BLaER1 treated with 17β-estradiol and CSF1 and Interleukin-3, amounts not matched to agents 10 nM and 100 nM (cell line): ENCODE data around the gene NADK2.

Source experiments
- H3K27ac ChIP-seq, 11 experiments: shearing (Covaris generic); formaldehyde crosslinking; 2 replicates each; pipeline ENCODE4 v1.8.1; 2022
- H3K27me3 ChIP-seq, 11 experiments: shearing (Covaris generic); formaldehyde crosslinking; 2 replicates each; pipeline ENCODE4 v1.8.1; 2022
- H3K36me3 ChIP-seq, 11 experiments: shearing (Covaris generic); formaldehyde crosslinking; 2 replicates each; pipeline ENCODE4 v1.8.1; 2022
- H3K4me1 ChIP-seq, 10 experiments: shearing (Covaris generic); formaldehyde crosslinking; 2 replicates each; pipeline ENCODE4 v1.8.1; 2022
- H3K4me2 ChIP-seq, 11 experiments: shearing (Covaris generic); formaldehyde crosslinking; 2 replicates each; pipeline ENCODE4 v1.8.1; 2022
- H3K4me3 ChIP-seq, 10 experiments: shearing (Covaris generic); formaldehyde crosslinking; 2 replicates each; pipeline ENCODE4 v1.8.1; 2022
- H3K9ac ChIP-seq, 11 experiments: shearing (Covaris generic); formaldehyde crosslinking; 2 replicates each; pipeline ENCODE4 v1.8.1; 2022
- H3K9me3 ChIP-seq, 11 experiments: shearing (Covaris generic); formaldehyde crosslinking; replicated peaks in 1 of 11; 2 replicates each; pipeline ENCODE4 v1.8.1; 2022
- H4K20me1 ChIP-seq, 11 experiments: shearing (Covaris generic); formaldehyde crosslinking; 2 replicates each; pipeline ENCODE4 v1.8.1; 2022
- Cebpa-rat ChIP-seq, 11 experiments: shearing (Covaris generic); IDR thresholded peaks; 2 replicates each; pipeline ENCODE4 v1.8.1; 2022

NADK2 gene

GRCh38 chr5:36147681-36148080, 94.0 kb downstream of the NADK2 start:
- Histone ChIP-seq H3K9ac (no peak overlapping the region), H3K27ac (no peak overlapping the region), H3K4me1 (peaks cover 13 to 20% (median 17%) of the 10 kb centered on the region in 10 experiments), H3K4me3 (no peak overlapping the region), H3K36me3 (peaks cover 3 to 6% (median 5%) of the 10 kb centered on the region in 11 experiments; a peak in 16 of 22 replicates), H3K9me3 (peaks cover 0 to 5% (median 0%) of the 10 kb centered on the region in 11 experiments; a peak in 1 of 22 replicates), H4K20me1 (peaks cover 0 to 5% (median 0%) of the 10 kb centered on the region in 11 experiments; a peak in 2 of 22 replicates), H3K4me2 (no peak overlapping the region), H3K27me3 (no peaks in the 10 kb centered on the region)
- no peak for TF ChIP-seq Cebpa-rat (IDR thresholded peaks at IDR 0.05)

GRCh38 chr5:36146390-36146789, 95.3 kb downstream of the NADK2 start:
- no peak overlapping the region for H3K4me2 ChIP-seq
- peaks cover 0 to 9% (median 0%) of the 10 kb centered on the region in 11 experiments; a peak in 3 of 22 replicates for H3K9me3 ChIP-seq
- no peak overlapping the region for H3K4me3 ChIP-seq
- H3K4me1 ChIP-seq = peaks cover 13 to 20% (median 17%) of the 10 kb centered on the region in 10 experiments
- H4K20me1 ChIP-seq = peaks cover 0 to 5% (median 0%) of the 10 kb centered on the region in 11 experiments; a peak in 2 of 22 replicates
- no peak overlapping the region for H3K27ac ChIP-seq
- peaks cover 5 to 19% (median 18%) of the 10 kb centered on the region in 11 experiments; a peak in 18 of 22 replicates for H3K36me3 ChIP-seq
- H3K9ac ChIP-seq = no peak overlapping the region
- no peaks in the 10 kb centered on the region for H3K27me3 ChIP-seq
- TF ChIP-seq Cebpa-rat (IDR thresholded peaks at IDR 0.05) = no peak

- Histone ChIP-seq H3K27me3 (no peaks in the 10 kb centered on the region), H3K27ac (no peak overlapping the region)
Measured at GRCh38 chr5:36145311-36145710, 96.4 kb downstream of the NADK2 start.

More at GRCh38 chr5:36145311-36145710, 96.4 kb downstream of the NADK2 start:
- Histone ChIP-seq H3K9ac (no peak overlapping the region), H3K4me3 (no peak overlapping the region), H4K20me1 (peaks cover 0 to 5% (median 0%) of the 10 kb centered on the region in 11 experiments; a peak in 2 of 22 replicates), H3K4me1 (peaks cover 6 to 14% (median 11%) of the 10 kb centered on the region in 10 experiments), H3K36me3 (peaks cover 15 to 30% (median 27%) of the 10 kb centered on the region in 11 experiments), H3K9me3 (peaks cover 7 to 17% (median 9%) of the 10 kb centered on the region in 11 experiments), H3K4me2 (no peak overlapping the region)
- no peak for TF ChIP-seq Cebpa-rat (IDR thresholded peaks at IDR 0.05)
